ENCODE results near the gene ARSI. TPM values are rescaled to one million over a fixed set of nuclear protein-coding genes. Genes with fewer than 3 reads are reported as not detected.
A peak's percentile ranks its signal among the peaks of the same experiment; 100 is the strongest.

Gene ARSI
- total RNA-seq, 2 experiments from 2014 or later, result not detected

DNA sequence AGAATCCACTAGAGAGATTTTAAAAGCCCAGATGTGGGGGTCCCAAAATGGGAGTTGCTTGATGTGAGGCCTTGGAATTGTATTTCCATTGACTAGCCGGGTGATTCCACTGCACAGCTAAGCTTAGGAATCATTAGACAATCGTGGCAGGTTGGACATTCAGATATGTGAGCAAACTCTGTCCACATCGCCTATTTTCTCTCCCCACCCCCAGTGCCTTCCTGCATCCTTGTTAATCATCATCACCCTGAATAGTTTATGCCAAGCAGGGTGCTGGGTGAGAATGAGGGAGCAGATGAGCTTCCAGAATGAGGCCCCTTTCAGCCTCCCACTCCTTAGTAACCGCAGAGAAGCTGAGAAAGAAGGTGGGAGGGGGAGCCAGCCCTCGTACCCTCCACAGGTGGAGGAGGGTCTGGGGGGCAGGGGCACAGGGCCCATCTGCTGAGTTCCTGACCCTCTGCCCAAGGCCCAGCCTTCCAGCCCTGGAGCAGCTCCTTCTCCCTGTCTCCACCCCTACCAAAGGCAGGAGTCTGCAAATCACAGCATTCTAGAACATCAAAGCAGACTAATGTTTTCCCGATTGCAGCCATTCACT lies 47.1 kb upstream of the ARSI start:
- no peaks in the 10 kb centered on the region for H4K20me1 ChIP-seq (ENCODE audit: insufficient read depth, low read length)
- POLR2A ChIA-PET, result interaction anchor here (1.1 to 2.3 kb wide), 2 partner anchors 8 to 208 kb away, joined by 3 to 13 read pairs; no protein-coding TSS in a partner anchor
- intact Hi-C loops (cut with micrococcal nuclease; ENCODE audit: unreplicated experiment), result loop anchor here (1.0 to 2.0 kb wide), 3 partner anchors 77 to 219 kb away; no protein-coding TSS in a partner anchor
- no peak for DNase-seq (ENCODE audit: low spot score)
- no peak overlapping the region for H3K27ac ChIP-seq (ENCODE audit: low read depth, low read length, poor library complexity, severe bottlenecking)
- no peaks in the 10 kb centered on the region for H3K9me3 ChIP-seq (ENCODE audit: low read length)
- CTCF ChIA-PET (ENCODE audit: unreplicated experiment), result interaction anchor here (0.5 kb wide), 1 partner anchor 199 kb away, joined by 3 read pairs; no protein-coding TSS in a partner anchor
- no TSS peak for BruUV-seq (replicated peaks)
- no peaks in the 10 kb centered on the region for H3K36me3 ChIP-seq (ENCODE audit: insufficient read depth, low read length)
- no peak overlapping the region for H3K4me2 ChIP-seq (ENCODE audit: low read length)
- H3K79me2 ChIP-seq (ENCODE audit: insufficient read depth, low read depth, low read length), result no peaks in the 10 kb centered on the region
- TF ChIP-seq EZH2phosphoT487 (IDR thresholded peaks at IDR 0.05; ENCODE audit: borderline replicate concordance, low read depth, low read length), result no peak
- TF ChIP-seq, protein P1, sequence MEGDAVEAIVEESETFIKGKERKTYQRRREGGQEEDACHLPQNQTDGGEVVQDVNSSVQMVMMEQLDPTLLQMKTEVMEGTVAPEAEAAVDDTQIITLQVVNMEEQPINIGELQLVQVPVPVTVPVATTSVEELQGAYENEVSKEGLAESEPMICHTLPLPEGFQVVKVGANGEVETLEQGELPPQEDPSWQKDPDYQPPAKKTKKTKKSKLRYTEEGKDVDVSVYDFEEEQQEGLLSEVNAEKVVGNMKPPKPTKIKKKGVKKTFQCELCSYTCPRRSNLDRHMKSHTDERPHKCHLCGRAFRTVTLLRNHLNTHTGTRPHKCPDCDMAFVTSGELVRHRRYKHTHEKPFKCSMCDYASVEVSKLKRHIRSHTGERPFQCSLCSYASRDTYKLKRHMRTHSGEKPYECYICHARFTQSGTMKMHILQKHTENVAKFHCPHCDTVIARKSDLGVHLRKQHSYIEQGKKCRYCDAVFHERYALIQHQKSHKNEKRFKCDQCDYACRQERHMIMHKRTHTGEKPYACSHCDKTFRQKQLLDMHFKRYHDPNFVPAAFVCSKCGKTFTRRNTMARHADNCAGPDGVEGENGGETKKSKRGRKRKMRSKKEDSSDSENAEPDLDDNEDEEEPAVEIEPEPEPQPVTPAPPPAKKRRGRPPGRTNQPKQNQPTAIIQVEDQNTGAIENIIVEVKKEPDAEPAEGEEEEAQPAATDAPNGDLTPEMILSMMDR (conservative IDR thresholded peaks at IDR 0.05; ENCODE audit: low read length), result no peak
- peaks cover 22% of the 10 kb centered on the region for H3K4me1 ChIP-seq (ENCODE audit: insufficient read depth, low read length, poor library complexity, severe bottlenecking)
- H3K4me3 ChIP-seq (ENCODE audit: low read depth, low read length, poor library complexity, severe bottlenecking), result no peak overlapping the region
- peak overlapping the region; percentile 67; the same call in 1 of the 2 replicates for H2AFZ ChIP-seq (ENCODE audit: low read length)
- H3K9me2 ChIP-seq (ENCODE audit: insufficient read depth, low read length), result no peaks in the 10 kb centered on the region

DNA sequence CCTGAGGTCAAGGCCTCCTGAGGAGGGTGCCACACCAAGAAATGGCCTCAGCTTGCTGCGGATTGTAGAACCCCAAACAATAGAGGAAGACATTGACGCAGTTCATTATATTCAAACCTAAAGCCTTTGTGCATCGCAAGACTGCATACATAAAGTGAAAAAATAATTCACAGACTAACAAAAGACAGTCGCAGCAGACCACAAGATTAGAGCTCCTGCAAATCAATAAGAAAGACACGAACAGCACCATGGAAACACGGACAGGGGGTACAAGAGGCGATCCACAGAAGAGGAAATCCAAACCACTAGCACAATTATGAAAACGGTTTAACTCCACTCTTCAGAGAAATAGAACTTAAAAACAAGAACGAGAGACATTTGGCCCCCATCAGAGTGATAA lies 44.7 kb upstream of the ARSI start:
- Histone ChIP-seq H3K79me2 (ENCODE audit: insufficient read depth, low read depth, low read length) (no peaks in the 10 kb centered on the region), H3K4me2 (ENCODE audit: low read length) (no peak overlapping the region), H3K9me2 (ENCODE audit: insufficient read depth, low read length) (no peaks in the 10 kb centered on the region), H2AFZ (ENCODE audit: low read length) (no peak overlapping the region), H3K4me3 (ENCODE audit: low read depth, low read length, poor library complexity, severe bottlenecking) (no peak overlapping the region), H3K36me3 (ENCODE audit: insufficient read depth, low read length) (no peaks in the 10 kb centered on the region), H3K9me3 (ENCODE audit: low read length) (no peaks in the 10 kb centered on the region), H3K4me1 (ENCODE audit: insufficient read depth, low read length, poor library complexity, severe bottlenecking) (peaks cover 22% of the 10 kb centered on the region), H4K20me1 (ENCODE audit: insufficient read depth, low read length) (no peaks in the 10 kb centered on the region), H3K27ac (ENCODE audit: low read depth, low read length, poor library complexity, severe bottlenecking) (no peak overlapping the region)
- ChIA-PET CTCF (ENCODE audit: unreplicated experiment) (no interaction called here), POLR2A (interaction anchor here (1.0 kb wide), 1 partner anchor 487 kb away, joined by 4 read pairs; no protein-coding TSS in a partner anchor)
- DNase-seq (ENCODE audit: low spot score), result no peak
- intact Hi-C loops (cut with micrococcal nuclease; ENCODE audit: unreplicated experiment), result no loop called here
- BruUV-seq (replicated peaks), result no TSS peak
- no peak for TF ChIP-seq EZH2phosphoT487 (IDR thresholded peaks at IDR 0.05; ENCODE audit: borderline replicate concordance, low read depth, low read length)
- TF ChIP-seq, protein P1 (conservative IDR thresholded peaks at IDR 0.05; ENCODE audit: low read length), result no peak

DNA sequence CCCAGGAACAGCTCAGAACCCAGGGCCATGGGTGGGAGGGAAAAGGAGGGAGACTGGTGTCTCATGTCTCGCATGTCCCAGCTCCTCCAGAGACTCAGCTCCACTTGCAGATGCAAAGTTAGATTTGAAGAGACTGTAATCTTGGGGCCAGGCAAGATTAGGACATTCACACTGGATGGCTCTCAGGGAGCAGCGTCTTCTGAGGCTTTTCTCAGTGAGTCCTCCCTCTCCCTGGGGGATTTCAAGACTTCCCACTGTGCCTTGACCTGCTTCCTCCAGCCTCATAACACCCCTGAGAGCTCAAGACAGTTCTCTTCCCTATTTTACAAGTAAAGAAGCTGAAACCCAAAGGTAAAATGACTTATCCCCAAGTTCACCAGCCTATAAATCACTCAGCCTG lies 44.3 kb upstream of the ARSI start:
- Histone ChIP-seq H3K9me2 (ENCODE audit: insufficient read depth, low read length) (no peaks in the 10 kb centered on the region), H4K20me1 (ENCODE audit: insufficient read depth, low read length) (no peaks in the 10 kb centered on the region), H3K4me3 (ENCODE audit: low read depth, low read length, poor library complexity, severe bottlenecking) (no peak overlapping the region), H3K36me3 (ENCODE audit: insufficient read depth, low read length) (no peaks in the 10 kb centered on the region), H2AFZ (ENCODE audit: low read length) (no peak overlapping the region), H3K4me1 (ENCODE audit: insufficient read depth, low read length, poor library complexity, severe bottlenecking) (peaks cover 20% of the 10 kb centered on the region), H3K9me3 (ENCODE audit: low read length) (no peaks in the 10 kb centered on the region), H3K4me2 (ENCODE audit: low read length) (no peak overlapping the region), H3K27ac (ENCODE audit: low read depth, low read length, poor library complexity, severe bottlenecking) (no peak overlapping the region), H3K79me2 (ENCODE audit: insufficient read depth, low read depth, low read length) (no peaks in the 10 kb centered on the region)
- POLR2A ChIA-PET, result interaction anchor here (1.0 kb wide), 1 partner anchor 486 kb away, joined by 4 read pairs; no protein-coding TSS in a partner anchor
- no peak for DNase-seq (ENCODE audit: low spot score)
- no peak for TF ChIP-seq EZH2phosphoT487 (IDR thresholded peaks at IDR 0.05; ENCODE audit: borderline replicate concordance, low read depth, low read length)
- TF ChIP-seq, protein P1 (conservative IDR thresholded peaks at IDR 0.05; ENCODE audit: low read length), result no peak
- no TSS peak for BruUV-seq (replicated peaks)
- CTCF ChIA-PET (ENCODE audit: unreplicated experiment), result no interaction called here
- intact Hi-C loops (cut with micrococcal nuclease; ENCODE audit: unreplicated experiment), result no loop called here

Data from OCI-LY7 (cell line).